GM12892 (cell line): Measurements from ENCODE around the gene JAKMIP1.

ENCODE experiments used
- DNase-seq: peaks from one replicate; pipeline ENCODE4 v3.0.0; 2011; ENCODE audit not compliant: insufficient read length
- FAIRE-seq: peaks from 2 replicates; lab custom pipeline; 2011; peaks lifted over from hg19 to GRCh38; lab: Jason Lieb, UNC
- POLR2A ChIP-seq: IDR thresholded peaks from 2 replicates; pipeline ENCODE4 v1.6.1; 2011; ENCODE audit warnings: low read depth, low read length, control low read depth
- POLR2AphosphoS5 ChIP-seq: IDR thresholded peaks from 2 replicates; pipeline ENCODE4 v1.6.1; 2011; ENCODE audit warnings: low read depth, low read length, control low read depth
- TAF1 ChIP-seq: IDR thresholded peaks from 2 replicates; pipeline ENCODE4 v1.6.1; 2011; ENCODE audit warnings: low read depth, mild to moderate bottlenecking, control low read depth, low read length, borderline replicate concordance

The JAKMIP1 gene

DNA sequence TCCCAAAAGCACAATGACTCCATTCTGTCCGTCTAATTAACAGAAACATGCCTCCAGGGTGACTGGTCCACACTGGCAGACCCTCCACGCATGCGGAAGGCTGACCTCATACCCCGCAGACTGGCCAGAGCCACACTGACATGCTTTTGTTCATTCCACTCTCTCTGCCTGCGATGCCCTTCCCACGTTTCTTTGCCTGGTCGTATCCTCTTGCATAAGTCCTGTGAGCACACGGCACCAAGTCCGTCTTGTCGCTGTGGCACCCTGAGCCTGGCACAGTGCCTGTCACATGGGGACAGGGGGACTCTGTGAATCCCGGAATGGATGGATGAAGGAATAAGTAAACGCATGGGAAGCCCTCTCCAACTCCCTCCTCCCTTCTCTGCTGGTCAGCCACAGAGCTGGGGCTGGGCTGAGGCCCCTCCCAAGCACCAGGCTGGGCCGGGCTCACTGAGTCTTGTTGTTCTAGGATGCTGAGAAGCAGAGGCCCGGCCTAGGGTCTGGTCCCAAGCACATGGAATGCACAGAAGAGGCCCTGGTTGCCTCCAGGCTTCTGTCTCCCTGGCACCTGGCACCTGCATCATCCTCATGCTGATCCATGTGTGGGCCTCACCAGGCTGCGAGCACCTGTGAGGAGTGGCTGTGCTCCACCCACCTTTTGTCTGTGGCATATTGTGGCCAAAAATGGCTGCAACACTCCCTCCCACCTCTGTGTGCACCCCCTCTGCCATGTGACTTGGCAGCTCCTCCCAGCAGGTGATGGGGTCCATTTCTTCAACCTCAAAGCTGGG lies 143.2 kb downstream of the JAKMIP1 start:
- TF ChIP-seq POLR2AphosphoS5 (no peak), POLR2A (no peak), TAF1 (no peak)
- no peak for DNase-seq
- FAIRE-seq = no peak

DNA sequence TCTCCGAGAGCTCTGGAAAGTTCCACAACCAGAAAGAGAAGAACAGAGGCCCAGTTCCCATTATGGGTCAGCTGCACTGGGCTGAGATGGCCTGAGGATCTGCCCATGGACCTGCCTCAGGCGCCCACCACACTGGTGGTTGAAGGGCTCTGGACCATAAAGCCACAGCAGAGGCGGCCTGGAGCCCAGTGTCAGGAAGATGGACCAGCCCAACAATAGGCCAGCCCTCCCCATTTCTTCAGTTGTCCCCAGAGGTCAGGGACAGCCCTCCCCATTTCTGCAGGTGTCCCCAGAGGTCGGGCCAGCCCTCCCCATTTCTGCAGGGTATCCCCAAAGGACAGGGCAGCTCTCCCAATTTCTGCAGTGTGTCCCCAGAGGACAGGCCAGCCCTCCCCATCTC lies 144.9 kb downstream of the JAKMIP1 start:
- TF ChIP-seq POLR2A = no peak
- FAIRE-seq = no peak
- no peak for DNase-seq

DNA sequence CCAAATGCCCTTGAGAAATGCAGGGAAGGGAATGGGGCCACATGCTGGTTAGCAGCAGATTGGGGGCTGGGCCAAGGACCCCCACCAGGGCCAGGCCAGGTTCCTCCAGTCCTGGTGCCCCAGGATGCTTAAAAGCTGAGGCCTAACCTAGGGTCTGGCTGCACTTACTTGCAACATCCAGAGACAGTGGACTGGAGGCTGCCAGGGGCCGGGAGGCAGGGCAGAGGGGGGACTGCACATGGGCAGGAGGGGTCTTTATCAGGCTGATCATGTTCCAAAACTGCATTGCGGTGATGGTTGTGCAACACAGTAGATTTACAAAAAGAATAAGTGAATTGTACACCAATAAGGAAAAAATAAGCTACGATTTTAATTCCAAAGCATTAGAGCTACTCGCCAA lies 145.3 kb downstream of the JAKMIP1 start:
- no peak for FAIRE-seq
- DNase-seq = no peak
- TF ChIP-seq POLR2A = no peak
- TF ChIP-seq TAF1 = no peak
- TF ChIP-seq POLR2AphosphoS5 = no peak

DNA sequence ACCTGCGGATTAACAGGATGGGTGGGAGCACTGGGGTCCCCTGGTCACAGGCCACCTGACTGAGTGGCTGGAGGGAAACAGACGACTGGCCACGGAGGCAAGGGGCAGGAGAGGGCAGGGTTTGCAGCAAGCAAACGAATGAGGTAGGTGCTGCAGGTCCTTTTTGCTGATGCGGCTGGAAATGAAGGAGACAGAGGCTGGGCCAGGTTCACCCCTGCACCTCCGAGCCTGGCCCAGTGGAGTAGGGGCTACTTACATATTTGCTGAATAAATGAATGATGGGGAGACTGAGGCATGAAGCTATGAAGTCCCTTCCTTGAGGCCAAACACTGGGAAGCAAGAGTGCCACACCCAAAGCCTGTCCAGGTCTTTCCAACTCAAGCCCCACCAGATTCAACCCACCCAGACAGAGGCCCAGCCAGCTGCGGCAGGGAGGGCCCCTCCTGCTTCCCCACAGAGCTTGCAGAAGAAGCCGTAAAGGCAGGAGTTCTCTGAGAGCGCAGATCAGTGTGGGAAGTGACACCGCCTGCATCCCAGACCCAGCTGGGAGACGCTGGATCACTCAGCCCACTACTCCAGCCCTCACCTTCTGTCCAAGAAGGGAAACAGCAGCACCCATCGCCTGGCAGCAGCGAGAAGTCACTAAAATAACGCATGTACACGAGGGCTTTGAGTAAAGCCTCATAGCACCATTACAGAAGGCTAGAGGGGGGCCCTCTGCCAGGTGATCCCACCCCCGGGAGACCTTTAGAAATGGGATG lies 146.0 kb downstream of the JAKMIP1 start:
- TF ChIP-seq TAF1 (no peak), POLR2A (no peak), POLR2AphosphoS5 (no peak)
- FAIRE-seq = no peak
- DNase-seq = no peak

DNA sequence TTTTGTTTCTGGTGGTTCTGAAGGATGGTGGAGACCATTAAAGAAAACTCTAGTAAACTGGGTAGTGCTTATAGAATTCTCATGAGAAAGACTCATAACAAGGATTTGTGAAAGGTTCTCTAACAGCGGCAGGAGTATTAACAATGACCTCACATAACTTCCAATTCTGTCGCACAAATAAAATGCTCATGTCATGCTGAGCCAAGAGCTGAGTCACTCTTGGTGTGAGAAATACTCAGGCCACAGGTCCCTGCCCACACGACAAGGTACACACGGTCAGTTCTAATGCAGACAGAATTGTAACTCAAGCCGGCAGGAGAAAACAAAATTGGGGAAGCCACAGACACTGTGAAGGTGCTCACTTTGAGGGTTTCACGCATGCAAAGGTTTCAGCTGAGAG lies 147.7 kb downstream of the JAKMIP1 start:
- TF ChIP-seq POLR2AphosphoS5 = no peak
- no peak for TF ChIP-seq TAF1
- DNase-seq (no peak), FAIRE-seq (no peak)

DNA sequence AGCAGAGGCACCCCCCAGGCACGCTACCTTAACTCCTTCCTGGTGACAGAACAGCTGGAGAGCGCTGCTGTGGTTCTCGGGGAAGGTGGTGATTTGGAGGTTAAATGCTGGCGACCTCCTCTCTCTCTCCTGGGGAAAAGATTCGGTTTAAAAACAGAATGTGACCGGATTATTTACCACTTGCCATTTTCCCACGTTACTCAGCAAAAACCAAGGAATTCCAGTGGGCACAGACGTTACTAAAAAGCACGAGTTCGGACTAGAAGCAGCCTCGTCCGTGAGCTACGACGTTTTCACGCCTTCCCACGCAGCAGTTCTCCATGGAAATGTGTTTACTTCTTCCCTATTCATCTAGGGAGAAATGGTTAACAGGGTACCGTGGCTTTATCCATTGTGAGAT lies 149.8 kb downstream of the JAKMIP1 start:
- FAIRE-seq (no peak), DNase-seq (no peak)
- TF ChIP-seq POLR2AphosphoS5 (no peak), POLR2A (no peak), TAF1 (no peak)

DNA sequence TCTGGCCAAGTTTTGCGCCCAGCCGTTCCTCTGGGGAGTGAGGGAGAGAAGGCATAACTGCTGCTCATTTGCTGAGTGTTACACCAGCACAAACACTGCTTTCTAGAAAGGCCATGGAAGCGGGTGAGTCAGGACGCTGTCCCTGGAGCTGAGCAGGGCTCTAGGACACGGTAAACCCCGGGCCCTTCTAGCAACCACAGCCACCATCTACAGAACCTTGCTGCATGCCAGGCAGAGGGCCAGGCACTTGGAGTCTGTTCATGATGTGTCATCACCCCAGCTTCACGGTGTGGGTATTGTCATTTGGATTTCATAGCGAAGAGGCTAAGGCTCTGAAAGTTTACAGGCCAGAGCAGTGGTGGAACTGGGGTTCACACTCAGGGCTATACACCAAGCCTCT lies 150.4 kb downstream of the JAKMIP1 start:
- no peak for DNase-seq
- no peak for FAIRE-seq
- TF ChIP-seq POLR2AphosphoS5 = no peak
- no peak for TF ChIP-seq POLR2A
- no peak for TF ChIP-seq TAF1

DNA sequence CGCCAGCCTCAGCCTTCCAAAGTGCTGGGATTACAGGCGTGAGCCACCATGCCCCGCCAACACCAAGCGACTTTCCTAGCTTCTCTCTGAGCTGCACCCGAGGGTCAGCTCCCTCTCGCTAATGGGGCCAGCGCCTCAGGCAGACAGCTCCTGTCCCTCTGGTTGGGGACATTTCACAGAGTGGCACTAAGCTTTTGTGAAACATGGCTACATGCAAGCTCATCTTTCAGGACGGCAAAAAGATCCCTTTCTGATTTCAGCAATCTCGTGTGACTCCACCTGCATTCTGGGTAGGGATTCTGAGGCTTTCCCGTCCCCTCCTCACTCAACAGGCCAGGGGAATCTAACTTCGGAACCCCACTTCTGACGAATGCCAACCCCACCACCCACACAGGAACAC lies 151.1 kb downstream of the JAKMIP1 start:
- no peak for TF ChIP-seq POLR2A
- no peak for TF ChIP-seq POLR2AphosphoS5
- no peak for TF ChIP-seq TAF1
- DNase-seq = no peak
- no peak for FAIRE-seq

DNA sequence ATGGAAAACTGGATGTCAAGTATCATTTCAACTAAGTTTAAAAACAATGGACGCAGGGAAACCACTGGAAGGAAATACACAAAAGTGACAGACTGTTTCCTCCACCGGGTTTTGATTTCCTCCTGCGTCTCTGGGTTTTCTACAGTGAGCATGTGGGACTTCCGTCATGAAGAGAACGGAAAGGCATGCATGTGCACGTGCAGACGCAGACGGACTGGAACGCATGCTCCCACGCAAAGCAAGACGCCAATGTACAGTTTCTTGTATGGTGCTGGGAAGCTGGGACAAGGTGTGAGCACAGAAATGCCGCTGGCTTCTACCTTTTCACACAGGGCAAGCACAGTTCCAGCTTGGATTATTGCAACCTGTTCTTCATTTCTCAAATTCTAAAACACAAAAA lies 151.8 kb downstream of the JAKMIP1 start:
- TF ChIP-seq TAF1 (no peak), POLR2AphosphoS5 (no peak), POLR2A (no peak)
- FAIRE-seq = no peak
- no peak for DNase-seq

DNA sequence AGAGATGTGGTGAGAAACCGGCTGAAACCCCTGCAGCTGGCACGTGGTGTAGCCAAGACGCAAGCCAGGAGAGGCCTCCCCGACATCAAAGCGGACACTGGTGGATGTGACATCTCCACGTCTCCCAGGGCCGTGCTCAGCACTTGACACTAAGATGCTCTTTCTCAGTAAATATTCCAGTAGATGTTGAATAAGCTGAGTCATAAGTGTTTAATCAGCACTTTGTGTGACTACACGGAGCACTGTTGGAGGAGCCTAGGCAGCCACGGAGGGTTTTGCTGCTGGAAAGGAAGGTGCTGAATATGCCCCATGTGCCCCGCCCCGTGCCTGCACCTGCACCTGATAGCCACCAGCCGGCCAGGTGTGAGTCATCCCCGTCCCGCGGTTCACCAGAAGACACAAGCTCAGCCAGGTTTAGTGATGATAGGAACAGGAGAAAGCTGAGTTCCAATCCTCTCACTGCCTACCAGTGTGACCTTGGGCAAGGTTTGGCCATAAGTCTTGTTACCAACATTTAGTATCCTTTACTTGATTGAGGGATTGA lies 153.1 kb downstream of the JAKMIP1 start:
- FAIRE-seq (no peak), DNase-seq (no peak)
- no peak for TF ChIP-seq POLR2AphosphoS5
- no peak for TF ChIP-seq TAF1
- TF ChIP-seq POLR2A = no peak

DNA sequence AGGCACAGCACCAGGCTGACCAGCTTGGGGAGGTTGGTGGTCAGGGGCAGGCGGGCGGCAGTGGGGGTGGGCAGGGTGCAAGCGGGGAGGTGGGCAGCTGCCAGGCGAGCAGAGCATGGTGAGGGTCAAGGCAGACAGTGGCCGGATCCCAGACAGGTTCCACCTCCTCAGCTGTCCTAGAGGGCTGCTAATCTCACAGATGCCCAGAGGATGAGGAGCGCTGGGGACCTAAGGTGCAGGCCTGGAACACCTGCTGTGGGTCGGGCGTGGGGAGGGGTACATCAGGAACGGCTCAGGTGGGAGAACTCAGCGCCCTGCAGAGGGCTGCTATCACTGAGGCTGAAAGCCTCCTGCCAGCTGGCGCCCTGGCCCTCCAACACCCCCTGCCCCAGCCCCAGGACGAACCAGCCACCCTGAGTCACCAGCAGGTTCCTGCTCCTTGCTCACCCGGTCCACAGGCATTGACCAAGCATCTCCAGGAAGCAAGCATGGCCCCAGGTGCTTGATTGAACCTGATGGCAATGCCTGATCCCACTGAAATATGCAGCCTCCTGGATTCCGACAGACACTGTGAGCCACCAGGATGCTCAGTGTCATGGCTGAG lies 153.7 kb downstream of the JAKMIP1 start:
- FAIRE-seq (no peak), DNase-seq (no peak)
- TF ChIP-seq POLR2A (no peak), POLR2AphosphoS5 (no peak), TAF1 (no peak)
